Inflammatory macrophage treated with lipopolysaccharide for 4 hours (primary cell): Measurements from ENCODE around the gene FAU.
A peak's percentile ranks its signal among the peaks of the same experiment; 100 is the strongest.
"Not testable (repeated sequence)": the region's sequence is repeated elsewhere in the genome, so short reads cannot be mapped to it uniquely, and the experiment has no call there.

Source experiments
- DNase-seq: peaks from one replicate; pipeline ENCODE4 v3.0.0-alpha.2; 2020

The FAU gene

DNA sequence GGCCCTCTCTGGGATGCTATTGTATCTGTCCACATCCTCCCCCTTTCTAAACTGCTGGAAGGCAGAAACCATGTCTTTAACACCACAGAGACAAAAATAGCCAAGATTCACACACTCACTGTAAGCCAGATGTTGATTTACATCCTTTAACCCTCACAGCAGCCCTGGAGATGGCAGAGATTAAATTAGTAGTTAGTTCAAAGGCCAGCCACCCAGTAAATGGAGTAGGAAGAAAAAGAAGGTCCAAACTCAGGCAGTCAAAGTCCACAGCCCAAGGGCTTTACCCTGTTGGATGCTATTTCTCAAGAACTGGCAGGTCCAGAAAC lies 2.3 kb downstream of the FAU start:
- DNase-seq: no peak

- DNase-seq: not testable (repeated sequence)
Observed at GRCh38 chr11:65118891-65119669, 2.9 kb downstream of the FAU start.

DNA sequence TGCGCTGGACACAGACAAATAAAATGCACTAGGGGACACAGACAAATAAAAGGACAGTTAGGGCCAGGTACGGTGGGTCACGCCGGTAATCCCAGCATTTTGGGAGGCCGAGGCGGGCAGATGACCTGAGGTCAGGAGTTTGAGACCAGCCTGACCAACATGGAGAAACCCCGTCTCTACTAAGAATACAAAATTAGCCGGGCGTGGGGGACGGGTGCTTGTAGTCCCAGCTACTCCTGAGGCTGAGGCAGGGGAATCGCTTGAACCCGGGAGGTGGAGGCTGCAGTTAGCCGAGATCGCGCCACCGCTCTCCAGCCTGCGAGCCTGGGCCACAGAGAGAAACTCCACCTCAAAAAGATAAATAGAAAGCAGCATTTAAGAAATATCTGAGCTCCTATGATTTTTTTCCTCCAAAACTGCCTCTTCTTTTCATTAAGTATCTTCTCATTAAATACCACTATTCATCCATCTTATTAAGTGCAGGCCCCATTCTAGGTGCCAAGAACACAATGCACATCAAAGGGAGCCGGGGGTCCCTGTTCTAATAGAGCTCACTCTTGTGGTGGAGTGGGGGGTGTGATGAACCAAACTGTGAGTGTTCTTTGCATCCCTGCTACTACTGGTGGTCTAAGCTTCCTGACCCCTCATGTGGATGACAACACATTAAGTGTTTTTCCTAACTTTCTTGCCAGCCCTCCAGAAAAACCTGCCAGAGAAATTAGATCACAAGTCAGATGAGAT lies 3.7 kb downstream of the FAU start:
- DNase-seq: no peak

- peak; percentile 100 for DNase-seq
Observed at GRCh38 chr11:65117206-65118096, 4.5 kb downstream of the FAU start, which contains the start of gene ZNHIT2. ZNHIT2 (minus strand) TSS chr11:65117701; CDS start chr11:65117653, 48 bp downstream.

- DNase-seq: peak; percentile 47
Observed at GRCh38 chr11:65116370-65117205, 5.3 kb downstream of the FAU start.

GRCh38 chr11:65115361-65116082 lies 6.4 kb downstream of the FAU start:
- DNase-seq: no peak

DNA sequence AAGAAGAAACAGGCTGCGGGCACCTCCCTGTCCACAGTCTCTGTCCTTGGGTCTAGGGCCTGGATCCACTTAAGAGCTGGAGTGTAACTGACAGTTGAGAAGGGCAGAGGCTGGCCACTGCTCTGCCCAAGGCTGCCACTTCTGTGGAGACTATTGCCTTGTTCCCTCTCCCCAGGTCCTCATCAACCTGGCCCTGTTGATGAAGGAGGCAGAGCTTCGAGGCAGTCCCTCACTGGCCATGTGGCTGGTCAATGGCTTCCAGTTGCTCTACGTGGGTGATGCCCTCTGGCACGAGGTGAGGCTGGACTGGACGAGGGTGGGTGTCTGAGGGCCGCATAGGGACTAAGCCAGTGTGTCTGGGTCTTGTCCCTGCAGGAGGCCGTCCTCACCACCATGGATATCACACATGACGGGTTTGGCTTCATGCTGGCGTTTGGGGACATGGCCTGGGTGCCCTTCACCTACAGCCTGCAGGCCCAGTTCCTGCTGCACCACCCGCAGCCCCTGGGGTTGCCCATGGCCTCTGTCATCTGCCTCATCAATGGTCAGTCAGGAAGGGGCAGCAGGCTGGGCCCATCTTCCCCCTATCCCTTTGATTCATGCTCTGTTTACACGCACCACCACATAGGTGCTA lies 7.3 kb downstream of the FAU start:
- DNase-seq: no peak

DNA sequence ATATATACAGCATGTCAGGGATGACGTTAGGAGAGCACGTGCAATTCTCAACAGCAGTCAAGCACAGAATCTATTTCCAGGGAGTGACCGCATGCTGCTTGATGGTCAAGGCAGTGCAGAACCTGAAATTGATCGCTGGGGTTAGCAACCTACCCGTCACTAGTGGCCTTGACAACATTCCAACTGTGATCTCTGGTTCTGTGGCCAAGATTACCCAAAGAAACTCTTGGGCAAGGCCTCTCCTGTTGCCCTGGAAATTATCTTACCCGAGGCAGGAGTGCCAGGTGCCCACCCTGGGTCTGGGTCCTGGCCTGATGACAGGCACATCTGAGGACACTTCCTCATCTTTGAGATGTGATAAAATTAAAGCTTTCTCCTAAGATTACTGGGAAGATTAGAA lies 8.1 kb downstream of the FAU start:
- no peak for DNase-seq

- DNase-seq: no peak
Observed at GRCh38 chr11:65113361-65113756, 8.6 kb downstream of the FAU start.

GRCh38 chr11:65112546-65113360 lies 9.2 kb downstream of the FAU start:
- peak; percentile 63 for DNase-seq

- DNase-seq: peak; percentile 95
Observed at GRCh38 chr11:65111744-65112545, 10.0 kb downstream of the FAU start, which contains the start of gene TM7SF2. TM7SF2 (plus strand) TSS chr11:65111872; CDS start chr11:65112016, 144 bp downstream.

- DNase-seq: no peak
Observed at GRCh38 chr11:65111159-65111743, 10.7 kb downstream of the FAU start.

- peak; percentile 82 for DNase-seq
Observed at GRCh38 chr11:65110354-65110861, 11.5 kb downstream of the FAU start.

GRCh38 chr11:65109231-65110198 lies 12.4 kb downstream of the FAU start:
- no peak for DNase-seq

DNA sequence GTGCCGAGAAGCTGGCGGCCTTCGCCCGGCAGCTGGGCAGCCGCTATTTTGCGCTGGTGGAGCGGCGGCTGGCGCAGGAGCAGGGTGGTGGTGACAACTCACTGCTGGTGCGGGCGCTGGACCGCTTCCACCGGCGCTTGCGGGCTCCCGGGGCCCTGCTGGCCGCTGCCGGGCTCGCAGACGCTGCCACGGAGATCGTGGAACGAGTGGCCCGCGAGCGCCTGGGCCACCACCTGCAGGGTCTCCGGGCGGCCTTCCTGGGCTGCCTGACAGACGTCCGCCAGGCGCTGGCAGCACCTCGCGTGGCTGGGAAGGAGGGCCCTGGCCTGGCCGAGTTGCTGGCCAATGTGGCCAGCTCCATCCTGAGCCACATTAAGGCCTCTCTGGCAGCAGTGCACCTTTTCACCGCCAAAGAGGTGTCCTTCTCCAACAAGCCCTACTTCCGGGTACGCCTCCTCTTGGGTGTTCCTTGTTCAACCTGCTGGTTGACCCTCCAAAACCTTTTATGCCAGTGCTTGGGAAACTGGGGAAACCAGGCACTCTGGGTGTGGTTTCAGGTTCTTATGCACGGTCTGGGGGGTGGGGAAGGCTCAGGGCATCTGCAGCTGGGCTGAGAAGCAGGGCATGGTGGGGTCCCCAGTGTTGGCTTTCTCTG lies 13.3 kb downstream of the FAU start:
- no peak for DNase-seq

DNA sequence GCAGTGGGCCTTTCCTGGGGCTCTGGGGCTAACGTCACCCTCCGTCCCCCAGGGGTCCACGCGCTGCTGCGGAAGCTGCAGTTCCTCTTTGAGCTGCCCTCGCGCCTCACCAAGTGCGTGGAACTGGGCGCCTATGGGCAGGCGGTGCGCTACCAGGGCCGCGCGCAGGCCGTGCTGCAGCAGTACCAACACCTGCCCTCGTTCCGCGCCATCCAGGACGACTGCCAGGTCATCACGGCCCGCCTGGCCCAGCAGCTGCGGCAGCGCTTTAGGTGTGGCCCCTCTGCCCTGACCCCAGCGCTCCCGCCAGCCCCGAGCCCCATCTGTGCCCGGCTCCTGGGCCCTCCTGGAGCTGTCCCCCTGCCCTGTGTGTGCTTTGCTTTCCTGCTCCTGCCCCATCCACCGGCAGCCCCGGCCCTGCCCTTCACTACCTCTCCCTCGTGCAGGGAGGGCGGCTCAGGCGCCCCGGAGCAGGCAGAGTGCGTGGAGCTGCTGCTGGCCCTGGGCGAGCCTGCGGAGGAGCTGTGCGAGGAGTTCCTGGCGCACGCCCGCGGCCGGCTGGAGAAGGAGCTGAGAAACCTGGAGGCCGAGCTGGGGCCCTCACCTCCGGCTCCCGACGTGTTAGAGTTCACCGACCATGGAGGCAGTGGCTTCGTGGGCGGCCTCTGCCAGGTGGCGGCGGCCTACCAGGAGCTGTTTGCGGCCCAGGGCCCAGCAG lies 14.0 kb downstream of the FAU start:
- no peak for DNase-seq
